MM.1S (cell line): ENCODE results near the gene RHOC.

Source experiments
- DNase-seq: peaks from one replicate; pipeline ENCODE4 v3.0.0-alpha.2; 2015
- H2AFZ ChIP-seq: fragments of 300-600 bp; sonication (generic); 2 replicates; pipeline ENCODE4 v1.6.0; 2016; ENCODE audit warnings: antibody characterized with exemption, low read length
- H3F3A ChIP-seq: fragments of 300-600 bp; sonication (generic); 2 replicates; pipeline ENCODE4 v1.6.1; 2016; ENCODE audit warnings: mild to moderate bottlenecking, antibody characterized with exemption, low read length, moderate library complexity, mixed read lengths; ENCODE audit not compliant: insufficient read depth
- H3K27ac ChIP-seq: fragments of 300-600 bp; sonication (generic); 2 replicates; pipeline ENCODE4 v1.5.1; 2016; ENCODE audit warnings: mild to moderate bottlenecking, low read length
- H3K27me3 ChIP-seq: fragments of 300-600 bp; sonication (generic); replicated peaks from 2 replicates; pipeline ENCODE4 v1.6.0; 2016; ENCODE audit warnings: low read length; ENCODE audit not compliant: insufficient read depth
- H3K36me3 ChIP-seq: fragments of 300-600 bp; sonication (generic); replicated peaks from 2 replicates; pipeline ENCODE4 v1.6.1; 2016; ENCODE audit warnings: mild to moderate bottlenecking, low read length, mixed read lengths; ENCODE audit not compliant: insufficient read depth
- H3K4me1 ChIP-seq: fragments of 300-600 bp; sonication (generic); 2 replicates; pipeline ENCODE4 v1.6.1; 2016; ENCODE audit warnings: low read length, mixed read lengths
- H3K4me2 ChIP-seq: fragments of 300-600 bp; sonication (generic); 2 replicates; pipeline ENCODE4 v1.6.0; 2016; ENCODE audit warnings: low read depth, low read length
- H3K4me3 ChIP-seq: fragments of 300-600 bp; sonication (generic); 2 replicates; pipeline ENCODE4 v1.5.1; 2016; ENCODE audit warnings: low read length, mixed read lengths
- H3K79me2 ChIP-seq: fragments of 300-600 bp; sonication (generic); 2 replicates; pipeline ENCODE4 v1.6.1; 2016; ENCODE audit warnings: mixed run types, low read length, mixed read lengths
- H3K9ac ChIP-seq: fragments of 300-600 bp; sonication (generic); 2 replicates; pipeline ENCODE4 v1.6.1; 2016; ENCODE audit warnings: low read length, mixed read lengths
- H3K9me2 ChIP-seq: fragments of 300-600 bp; sonication (generic); replicated peaks from 2 replicates; pipeline ENCODE4 v1.6.1; 2016; ENCODE audit warnings: mild to moderate bottlenecking, low read length, mixed read lengths; ENCODE audit not compliant: insufficient read depth
- H3K9me3 ChIP-seq: fragments of 300-600 bp; sonication (generic); replicated peaks from 2 replicates; pipeline ENCODE4 v1.6.1; 2016; ENCODE audit warnings: mild to moderate bottlenecking, low read length, mixed read lengths; ENCODE audit not compliant: insufficient read depth
- H4K20me1 ChIP-seq: fragments of 300-600 bp; sonication (generic); 2 replicates; pipeline ENCODE4 v1.6.1; 2016; ENCODE audit warnings: mild to moderate bottlenecking, low read length, moderate library complexity, mixed read lengths; ENCODE audit not compliant: insufficient read depth
- CTCF ChIP-seq: fragments of 300-600 bp; sonication (generic); IDR thresholded peaks from 2 replicates; pipeline ENCODE4 v1.5.1; 2016; ENCODE audit warnings: antibody characterized with exemption, low read length, mixed read lengths
- EZH2 ChIP-seq: fragments of 300-600 bp; sonication (generic); optimal IDR thresholded peaks from 2 replicates; pipeline ENCODE3; 2017; ENCODE audit warnings: low read depth, mild to moderate bottlenecking, antibody characterized with exemption, low read length, mixed read lengths
- EZH2phosphoT487 ChIP-seq: fragments of 300-600 bp; sonication (generic); IDR thresholded peaks from 2 replicates; pipeline ENCODE4 v1.6.1; 2018; ENCODE audit warnings: antibody characterized with exemption, low read length

The RHOC gene

GRCh38 chr1:112699425-112700144, 7.3 kb downstream of the RHOC start:
- Histone ChIP-seq H3K4me3 (no peak overlapping the region), H3K79me2 (no peaks in the 10 kb centered on the region), H3F3A (no peaks in the 10 kb centered on the region), H4K20me1 (no peaks in the 10 kb centered on the region), H3K9me3 (no peaks in the 10 kb centered on the region), H3K27me3 (no peaks in the 10 kb centered on the region), H3K27ac (no peak overlapping the region), H2AFZ (no peak overlapping the region), H3K4me1 (peaks cover 13% of the 10 kb centered on the region), H3K9me2 (no peaks in the 10 kb centered on the region), H3K9ac (no peak overlapping the region), H3K4me2 (no peak overlapping the region), H3K36me3 (no peaks in the 10 kb centered on the region)
- no peak for DNase-seq
- TF ChIP-seq EZH2phosphoT487: no peak
- TF ChIP-seq EZH2: no peak
- TF ChIP-seq CTCF: no peak

GRCh38 chr1:112698366-112699310, 8.3 kb downstream of the RHOC start:
- Histone ChIP-seq H3K9ac (no peak overlapping the region), H3K9me3 (no peaks in the 10 kb centered on the region), H3K4me1 (peaks cover 13% of the 10 kb centered on the region), H3K79me2 (no peaks in the 10 kb centered on the region), H3K4me2 (no peak overlapping the region), H3K4me3 (no peak overlapping the region), H3F3A (no peaks in the 10 kb centered on the region), H3K27me3 (no peaks in the 10 kb centered on the region), H3K9me2 (no peaks in the 10 kb centered on the region), H3K36me3 (no peaks in the 10 kb centered on the region), H2AFZ (no peak overlapping the region), H4K20me1 (no peaks in the 10 kb centered on the region), H3K27ac (no peak overlapping the region)
- no peak for DNase-seq
- no peak for TF ChIP-seq CTCF
- no peak for TF ChIP-seq EZH2phosphoT487
- no peak for TF ChIP-seq EZH2

GRCh38 chr1:112697781-112698201, 9.1 kb downstream of the RHOC start:
- no peak overlapping the region for H3K4me3 ChIP-seq
- no peaks in the 10 kb centered on the region for H3F3A ChIP-seq
- DNase-seq: no peak
- no peak for TF ChIP-seq CTCF
- no peak for TF ChIP-seq EZH2
- no peak for TF ChIP-seq EZH2phosphoT487
- no peaks in the 10 kb centered on the region for H3K27me3 ChIP-seq
- H3K79me2 ChIP-seq: no peaks in the 10 kb centered on the region
- no peak overlapping the region for H3K27ac ChIP-seq
- H3K4me2 ChIP-seq: no peak overlapping the region
- no peaks in the 10 kb centered on the region for H3K9me3 ChIP-seq
- H3K4me1 ChIP-seq: peaks cover 13% of the 10 kb centered on the region
- H3K9me2 ChIP-seq: no peaks in the 10 kb centered on the region
- no peaks in the 10 kb centered on the region for H4K20me1 ChIP-seq
- H3K9ac ChIP-seq: no peak overlapping the region
- no peaks in the 10 kb centered on the region for H3K36me3 ChIP-seq
- H2AFZ ChIP-seq: no peak overlapping the region
